Measurements from ENCODE around the gene MUC2. TPM values are rescaled to one million over a fixed set of nuclear protein-coding genes. Genes with fewer than 3 reads are reported as not detected.
A peak's percentile ranks its signal among the peaks of the same experiment; 100 is the strongest.

Gene MUC2
- total RNA-seq, 6 experiments from 2014 or later: 0.04 TPM; not detected in 5

DNA sequence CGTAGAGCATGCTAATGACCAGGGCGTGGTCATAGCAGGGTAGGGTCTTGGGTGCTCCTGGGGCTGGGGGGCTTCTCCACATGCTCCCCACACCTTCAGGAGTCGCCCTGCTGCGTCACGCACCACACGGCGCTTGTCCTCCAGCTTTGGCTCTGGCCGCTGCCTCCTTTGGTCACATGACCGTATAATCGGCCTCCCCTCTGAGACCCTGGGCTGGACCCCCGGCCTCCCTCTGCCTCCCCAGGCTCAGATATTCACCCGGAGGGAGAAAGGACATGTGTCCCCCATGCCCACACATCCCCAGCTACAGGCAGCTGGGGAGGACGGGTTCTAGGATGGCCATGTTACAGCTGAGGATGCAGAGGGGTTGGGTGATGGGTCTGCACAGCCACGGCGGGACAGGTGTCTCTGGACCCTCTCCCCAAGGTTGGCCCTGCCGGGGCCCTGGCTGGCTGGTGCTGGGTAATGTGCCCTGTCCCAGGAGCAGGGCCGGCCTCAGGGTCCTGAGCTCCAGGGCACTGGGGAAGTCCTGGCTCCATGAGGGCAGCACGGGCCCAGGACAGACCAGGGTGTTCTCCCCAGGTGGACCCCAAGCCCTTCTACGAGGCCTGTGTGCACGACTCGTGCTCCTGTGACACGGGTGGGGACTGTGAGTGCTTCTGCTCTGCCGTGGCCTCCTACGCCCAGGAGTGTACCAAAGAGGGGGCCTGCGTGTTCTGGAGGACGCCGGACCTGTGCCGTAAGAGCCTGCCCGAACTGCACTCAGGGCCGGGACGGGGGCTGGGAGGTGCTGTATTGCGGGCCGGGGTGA is 14.5 kb downstream of the MUC2 start:
- intact Hi-C loops (cut with DNase I): no loop called here

DNA sequence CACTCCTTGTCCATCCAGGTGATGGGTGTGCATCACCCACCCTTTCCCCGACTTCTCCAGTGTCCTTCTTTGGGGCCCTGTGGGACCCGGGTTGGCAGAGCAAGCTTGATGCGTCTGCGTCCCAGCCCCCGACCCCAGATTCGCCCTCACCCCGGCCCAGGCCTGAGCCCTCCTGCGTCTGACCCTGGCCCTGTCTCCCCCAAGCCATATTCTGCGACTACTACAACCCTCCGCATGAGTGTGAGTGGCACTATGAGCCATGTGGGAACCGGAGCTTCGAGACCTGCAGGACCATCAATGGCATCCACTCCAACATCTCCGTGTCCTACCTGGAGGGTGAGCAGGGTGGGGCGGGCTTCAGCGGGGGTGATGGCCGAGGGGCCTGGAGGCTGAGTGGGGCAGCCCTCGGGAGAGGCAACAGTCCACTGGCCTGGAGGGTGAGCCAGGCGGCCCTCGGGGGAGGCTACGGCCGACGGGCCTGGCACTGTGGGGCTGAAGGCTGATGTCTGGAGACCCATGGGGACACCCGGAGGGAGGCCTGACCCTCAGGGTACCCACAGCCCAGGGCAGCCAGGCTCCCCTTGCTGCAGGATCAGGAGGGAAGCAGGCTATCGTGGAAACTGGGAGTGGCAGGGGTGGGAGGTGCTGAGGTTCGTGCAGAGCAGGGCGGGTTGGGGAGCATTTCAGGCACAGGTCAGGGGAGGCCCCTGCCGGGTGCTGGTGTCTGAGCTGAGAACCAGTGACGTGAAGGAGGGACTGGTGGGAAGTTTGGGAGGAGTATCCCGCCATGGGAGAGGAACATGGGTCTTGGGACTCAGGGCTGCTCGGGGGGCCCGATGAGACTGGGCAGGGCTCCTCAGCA is 15.3 kb downstream of the MUC2 start:
- whole genome bisulfite sequencing (ENCODE audit: insufficient coverage, low coverage, low lambda C conversion rate, missing lambda C conversion rate): 74% methylated on average over 15 of the region's 31 CpGs

More for the DNA sequence above, 14.5 kb downstream of the MUC2 start:
- WGBS (ENCODE audit: insufficient coverage, low coverage, low lambda C conversion rate, missing lambda C conversion rate): no CpG with 5 or more reads among the region's 33 CpGs
- DNase-seq: peak in 1 of 3 donors; percentile 8
- no peaks in the 10 kb centered on the region for H3K4me1 ChIP-seq
- H3K36me3 ChIP-seq: no peaks in the 10 kb centered on the region
- H3K27ac ChIP-seq: no peak overlapping the region
- no peak for ATAC-seq
- H3K9me3 ChIP-seq: no peaks in the 10 kb centered on the region
- no peak for TF ChIP-seq POLR2A (IDR thresholded peaks at IDR 0.05)
- TF ChIP-seq, protein P1, sequence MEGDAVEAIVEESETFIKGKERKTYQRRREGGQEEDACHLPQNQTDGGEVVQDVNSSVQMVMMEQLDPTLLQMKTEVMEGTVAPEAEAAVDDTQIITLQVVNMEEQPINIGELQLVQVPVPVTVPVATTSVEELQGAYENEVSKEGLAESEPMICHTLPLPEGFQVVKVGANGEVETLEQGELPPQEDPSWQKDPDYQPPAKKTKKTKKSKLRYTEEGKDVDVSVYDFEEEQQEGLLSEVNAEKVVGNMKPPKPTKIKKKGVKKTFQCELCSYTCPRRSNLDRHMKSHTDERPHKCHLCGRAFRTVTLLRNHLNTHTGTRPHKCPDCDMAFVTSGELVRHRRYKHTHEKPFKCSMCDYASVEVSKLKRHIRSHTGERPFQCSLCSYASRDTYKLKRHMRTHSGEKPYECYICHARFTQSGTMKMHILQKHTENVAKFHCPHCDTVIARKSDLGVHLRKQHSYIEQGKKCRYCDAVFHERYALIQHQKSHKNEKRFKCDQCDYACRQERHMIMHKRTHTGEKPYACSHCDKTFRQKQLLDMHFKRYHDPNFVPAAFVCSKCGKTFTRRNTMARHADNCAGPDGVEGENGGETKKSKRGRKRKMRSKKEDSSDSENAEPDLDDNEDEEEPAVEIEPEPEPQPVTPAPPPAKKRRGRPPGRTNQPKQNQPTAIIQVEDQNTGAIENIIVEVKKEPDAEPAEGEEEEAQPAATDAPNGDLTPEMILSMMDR (IDR thresholded peaks at IDR 0.05): no peak
- H3K4me3 ChIP-seq: no peak overlapping the region
- H3K27me3 ChIP-seq: no peaks in the 10 kb centered on the region

DNA sequence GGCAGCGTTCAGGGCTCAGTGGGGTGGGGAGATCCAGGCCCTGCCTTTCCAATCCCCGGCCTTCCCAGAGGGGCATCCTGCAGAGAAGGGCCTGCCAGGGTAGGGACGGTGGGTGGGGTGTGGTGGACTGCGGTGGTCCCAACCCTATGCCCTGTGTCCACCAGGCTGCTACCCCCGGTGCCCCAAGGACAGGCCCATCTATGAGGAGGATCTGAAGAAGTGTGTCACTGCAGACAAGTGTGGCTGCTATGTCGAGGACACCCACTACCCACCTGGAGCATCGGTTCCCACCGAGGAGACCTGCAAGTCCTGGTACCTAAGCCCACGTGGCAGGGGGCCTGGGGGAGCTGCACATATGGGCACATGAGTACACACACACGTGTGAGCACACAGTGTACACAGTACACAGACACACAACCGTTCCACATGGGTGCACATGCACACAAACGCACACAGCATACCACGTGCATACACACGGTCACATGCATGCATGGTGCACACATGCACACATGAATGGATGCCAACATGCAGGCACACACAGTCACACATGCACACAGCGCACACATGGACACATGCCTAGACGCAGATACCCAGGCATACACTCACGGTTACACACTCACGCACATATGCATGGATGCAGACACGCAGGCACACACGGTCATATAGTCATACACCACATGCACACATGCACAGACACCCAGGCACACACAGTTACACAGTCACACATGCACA is 16.1 kb downstream of the MUC2 start:
- Histone ChIP-seq H3K27me3 (no peaks in the 10 kb centered on the region), H3K27ac (no peak overlapping the region), H3K4me1 (no peaks in the 10 kb centered on the region), H3K36me3 (no peaks in the 10 kb centered on the region), H3K9me3 (no peaks in the 10 kb centered on the region), H3K4me3 (no peak overlapping the region)
- 100% methylated on average over 1 of the region's 20 CpGs for WGBS (ENCODE audit: insufficient coverage, low coverage, low lambda C conversion rate, missing lambda C conversion rate)
- ATAC-seq: no peak
- DNase-seq: peak in 2 of 3 donors; percentile 3 to 31
- no peak for TF ChIP-seq POLR2A (IDR thresholded peaks at IDR 0.05)
- TF ChIP-seq, protein P1 (IDR thresholded peaks at IDR 0.05): no peak
- intact Hi-C loops (cut with DNase I): no loop called here

More for the DNA sequence above, 15.3 kb downstream of the MUC2 start:
- no peaks in the 10 kb centered on the region for H3K9me3 ChIP-seq
- TF ChIP-seq, protein P1 (IDR thresholded peaks at IDR 0.05): no peak
- no peak for TF ChIP-seq POLR2A (IDR thresholded peaks at IDR 0.05)
- H3K4me1 ChIP-seq: no peaks in the 10 kb centered on the region
- H3K4me3 ChIP-seq: no peak overlapping the region
- intact Hi-C loops (cut with DNase I): no loop called here
- no peaks in the 10 kb centered on the region for H3K36me3 ChIP-seq
- ATAC-seq: no peak
- H3K27ac ChIP-seq: no peak overlapping the region
- DNase-seq: peak in 2 of 3 donors; percentile 12 to 37
- H3K27me3 ChIP-seq: no peaks in the 10 kb centered on the region

DNA sequence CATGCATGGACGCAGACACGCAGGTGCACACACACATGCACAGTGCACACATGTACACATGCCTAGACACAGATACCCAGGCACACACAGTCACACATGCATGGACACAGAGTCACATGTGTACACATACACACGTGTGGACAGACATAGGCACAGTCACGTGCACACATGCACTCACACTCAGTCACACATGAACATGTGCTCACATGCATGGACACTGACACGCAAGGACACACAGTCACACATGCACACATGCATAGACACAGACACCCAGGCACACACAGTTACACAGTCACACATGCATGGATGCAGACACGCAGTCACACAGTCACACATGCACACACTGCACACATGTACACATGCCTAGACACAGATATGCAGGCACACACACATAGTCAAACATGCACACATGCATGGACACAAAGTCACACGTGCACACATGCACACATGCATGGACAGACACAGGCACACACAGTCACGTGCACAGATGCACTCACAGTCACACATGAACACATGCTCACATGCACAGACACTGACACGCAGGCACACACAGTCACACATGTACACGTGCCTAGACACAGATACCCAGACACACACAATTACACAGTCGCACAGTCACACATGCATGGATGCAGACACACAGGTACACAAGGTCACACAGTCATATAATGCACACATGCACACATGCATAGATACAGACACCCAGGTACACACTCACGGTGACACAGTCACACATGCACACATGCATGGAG is 16.8 kb downstream of the MUC2 start:
- ATAC-seq: no peak
- TF ChIP-seq POLR2A (IDR thresholded peaks at IDR 0.05): no peak
- TF ChIP-seq, protein P1 (IDR thresholded peaks at IDR 0.05): no peak
- no peak overlapping the region for H3K27ac ChIP-seq
- intact Hi-C loops (cut with DNase I): no loop called here
- H3K4me1 ChIP-seq: no peaks in the 10 kb centered on the region
- H3K9me3 ChIP-seq: no peaks in the 10 kb centered on the region
- H3K4me3 ChIP-seq: no peak overlapping the region
- no peaks in the 10 kb centered on the region for H3K36me3 ChIP-seq
- no peaks in the 10 kb centered on the region for H3K27me3 ChIP-seq
- WGBS (ENCODE audit: insufficient coverage, low coverage, low lambda C conversion rate, missing lambda C conversion rate): 80% methylated on average over 3 of the region's 12 CpGs
- no peak for DNase-seq
